WTC11 (cell line): ENCODE results near the gene SATB1.

ENCODE experiments used
- ATF1 ChIP-seq: sonication (generic); formaldehyde crosslinking; IDR thresholded peaks from 2 replicates; pipeline ENCODE4 v1.8.1; 2023; ENCODE audit warnings: mild to moderate bottlenecking, moderate library complexity, missing genetic modification reagents
- CREB1 ChIP-seq: sonication (generic); formaldehyde crosslinking; IDR thresholded peaks from 2 replicates; pipeline ENCODE4 v1.8.0; 2023; ENCODE audit warnings: mild to moderate bottlenecking, missing genetic modification reagents
- NR2C2 ChIP-seq: sonication (generic); formaldehyde crosslinking; IDR thresholded peaks from 2 replicates; pipeline ENCODE4 v1.8.0; 2022; ENCODE audit warnings: mild to moderate bottlenecking, missing genetic modification reagents
- ZNF512 ChIP-seq: sonication (generic); formaldehyde crosslinking; IDR thresholded peaks from 2 replicates; pipeline ENCODE4 v1.8.1; 2022; ENCODE audit warnings: missing genetic modification reagents, borderline replicate concordance

GRCh38 chr3:18474202-18474601 lies 49.1 kb upstream of the SATB1 start:
- TF ChIP-seq ZNF512 (CRISPR knock-in tag) (no peak), ATF1 (no peak), NR2C2 (CRISPR knock-in tag) (no peak), CREB1 (CRISPR knock-in tag) (no peak)
